DND-41 (cell line): ENCODE measurements around the gene WDR17.
A peak's percentile ranks its signal among the peaks of the same experiment; 100 is the strongest.

ENCODE experiments used
- ATAC-seq: fragments of 200-7000 bp; cut with Tn5 transposase; 3 replicates; pipeline ENCODE4 v1.9.1; 2021; ENCODE audit warnings: low read depth; ENCODE audit not compliant: insufficient read depth
- DNase-seq: peaks from one replicate; pipeline ENCODE4 v3.0.0-alpha.2; 2020
- H2AFZ ChIP-seq: 2 replicates; pipeline ENCODE4 v1.6.0; 2012; ENCODE audit warnings: low read depth, low read length
- H3K27ac ChIP-seq: 2 replicates; pipeline ENCODE4 v1.5.1; 2012; ENCODE audit warnings: low read length, inconsistent platforms
- H3K27me3 ChIP-seq: fragments of 200-600 bp; sonication (generic); 2 replicates; pipeline ENCODE4 v1.6.0; 2012; ENCODE audit warnings: low read length, mild to moderate bottlenecking, inconsistent platforms; ENCODE audit not compliant: insufficient read depth, poor library complexity
- H3K36me3 ChIP-seq: 2 replicates; pipeline ENCODE4 v1.5.1; 2012; ENCODE audit warnings: low read length, inconsistent platforms; ENCODE audit not compliant: insufficient read depth
- H3K4me1 ChIP-seq: 2 replicates; pipeline ENCODE4 v1.5.1; 2012; ENCODE audit warnings: mild to moderate bottlenecking, low read length; ENCODE audit not compliant: insufficient read depth
- H3K4me2 ChIP-seq: 2 replicates; pipeline ENCODE4 v1.6.0; 2012; ENCODE audit warnings: mild to moderate bottlenecking, moderate library complexity, low read length, inconsistent platforms; ENCODE audit not compliant: insufficient read depth
- H3K4me3 ChIP-seq, 2 experiments: fragments of 200-600 bp in 1 of 2; shearing (Covaris generic) in 1 of 2; 2 replicates each; pipeline ENCODE4 v1.5.1; 2012 to 2016; ENCODE audit warnings: inconsistent platforms in 2 of 2, low read length in 2 of 2, mild to moderate bottlenecking in 2 of 2, low read depth in 1 of 2, moderate library complexity in 1 of 2
- H3K79me2 ChIP-seq: 2 replicates; pipeline ENCODE4 v1.6.0; 2012; ENCODE audit warnings: low read length, inconsistent platforms; ENCODE audit not compliant: insufficient read depth
- H3K9ac ChIP-seq: 2 replicates; pipeline ENCODE4 v1.6.0; 2012; ENCODE audit warnings: low read depth, mild to moderate bottlenecking, inconsistent platforms, low read length, moderate library complexity
- H3K9me3 ChIP-seq: 2 replicates; pipeline ENCODE4 v1.5.1; 2012; ENCODE audit warnings: low read length, moderate library complexity, mild to moderate bottlenecking, inconsistent platforms; ENCODE audit not compliant: insufficient read depth, severe bottlenecking
- H4K20me1 ChIP-seq: 2 replicates; pipeline ENCODE4 v1.6.0; 2012; ENCODE audit warnings: low read length; ENCODE audit not compliant: insufficient read depth
- EZH2 ChIP-seq: IDR thresholded peaks from 3 replicates; pipeline ENCODE4 v1.6.1; 2012; ENCODE audit warnings: borderline replicate concordance, low read depth, mild to moderate bottlenecking, moderate library complexity, low read length, inconsistent platforms; ENCODE audit not compliant: severe bottlenecking
- TF ChIP-seq, protein P1 (sequence below): IDR thresholded peaks from 2 replicates; pipeline ENCODE4 v1.5.1; 2012; ENCODE audit warnings: borderline replicate concordance, low read length, moderate library complexity, mild to moderate bottlenecking; ENCODE audit not compliant: poor library complexity, severe bottlenecking; ENCODE audit errors: extremely low read depth

Gene WDR17

DNA sequence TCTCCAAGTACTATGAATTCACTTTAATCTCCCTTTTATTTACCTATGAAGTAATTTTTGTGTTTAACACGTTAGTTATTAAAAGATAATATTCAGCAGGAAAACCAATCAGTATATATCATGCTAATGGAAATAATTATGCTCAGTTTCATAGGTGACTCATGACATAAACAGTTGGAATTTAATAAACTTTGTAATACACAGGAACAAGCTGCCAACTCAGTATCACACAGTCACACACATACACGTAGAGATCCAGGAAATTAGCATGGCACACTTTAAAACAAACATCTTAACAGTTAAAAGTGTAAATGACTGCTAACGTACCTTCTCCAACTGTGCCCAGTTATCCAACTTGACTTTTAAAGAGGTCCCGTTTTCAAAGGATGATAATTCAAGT is 127.5 kb downstream of the WDR17 start:
- Histone ChIP-seq H3K4me2 (no peak overlapping the region), H3K9ac (no peak overlapping the region), H3K4me1 (peaks cover 14% of the 10 kb centered on the region), H3K36me3 (no peaks in the 10 kb centered on the region), H3K9me3 (no peaks in the 10 kb centered on the region), H3K4me3 (no peak overlapping the region), H3K79me2 (no peaks in the 10 kb centered on the region), H3K27ac (no peak overlapping the region), H4K20me1 (no peaks in the 10 kb centered on the region), H2AFZ (no peak overlapping the region), H3K27me3 (peaks cover 20% of the 10 kb centered on the region)
- no peak for ATAC-seq
- DNase-seq, result no peak
- TF ChIP-seq, protein P1, sequence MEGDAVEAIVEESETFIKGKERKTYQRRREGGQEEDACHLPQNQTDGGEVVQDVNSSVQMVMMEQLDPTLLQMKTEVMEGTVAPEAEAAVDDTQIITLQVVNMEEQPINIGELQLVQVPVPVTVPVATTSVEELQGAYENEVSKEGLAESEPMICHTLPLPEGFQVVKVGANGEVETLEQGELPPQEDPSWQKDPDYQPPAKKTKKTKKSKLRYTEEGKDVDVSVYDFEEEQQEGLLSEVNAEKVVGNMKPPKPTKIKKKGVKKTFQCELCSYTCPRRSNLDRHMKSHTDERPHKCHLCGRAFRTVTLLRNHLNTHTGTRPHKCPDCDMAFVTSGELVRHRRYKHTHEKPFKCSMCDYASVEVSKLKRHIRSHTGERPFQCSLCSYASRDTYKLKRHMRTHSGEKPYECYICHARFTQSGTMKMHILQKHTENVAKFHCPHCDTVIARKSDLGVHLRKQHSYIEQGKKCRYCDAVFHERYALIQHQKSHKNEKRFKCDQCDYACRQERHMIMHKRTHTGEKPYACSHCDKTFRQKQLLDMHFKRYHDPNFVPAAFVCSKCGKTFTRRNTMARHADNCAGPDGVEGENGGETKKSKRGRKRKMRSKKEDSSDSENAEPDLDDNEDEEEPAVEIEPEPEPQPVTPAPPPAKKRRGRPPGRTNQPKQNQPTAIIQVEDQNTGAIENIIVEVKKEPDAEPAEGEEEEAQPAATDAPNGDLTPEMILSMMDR, result no peak
- no peak for TF ChIP-seq EZH2

DNA sequence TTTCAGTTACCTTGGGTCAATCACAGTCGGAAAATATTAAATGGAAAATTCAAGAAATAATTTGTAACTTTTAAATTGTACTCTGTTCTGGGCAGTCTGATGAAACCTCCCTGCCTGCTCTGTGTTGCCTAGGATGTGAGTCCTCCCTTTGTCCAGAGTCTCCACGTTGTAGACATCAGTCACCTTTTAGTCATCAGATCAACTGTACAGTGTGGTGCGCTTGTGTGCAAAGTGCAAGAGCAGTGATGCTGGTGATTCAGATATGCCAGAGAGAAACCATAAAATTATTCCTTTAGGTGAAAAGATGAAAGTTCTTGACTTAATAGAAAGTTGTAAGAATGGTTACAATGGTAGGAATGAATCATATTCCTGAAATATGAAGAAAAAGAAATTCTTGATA is 128.3 kb downstream of the WDR17 start:
- no peak overlapping the region for H3K9ac ChIP-seq
- no peak overlapping the region for H3K4me3 ChIP-seq
- TF ChIP-seq EZH2, result no peak
- TF ChIP-seq, protein P1, result no peak
- no peak overlapping the region for H3K27ac ChIP-seq
- no peaks in the 10 kb centered on the region for H3K9me3 ChIP-seq
- peaks cover 20% of the 10 kb centered on the region for H3K27me3 ChIP-seq
- H2AFZ ChIP-seq, result no peak overlapping the region
- H4K20me1 ChIP-seq, result no peaks in the 10 kb centered on the region
- DNase-seq (no peak), ATAC-seq (no peak)
- H3K36me3 ChIP-seq, result no peaks in the 10 kb centered on the region
- no peak overlapping the region for H3K4me2 ChIP-seq
- peaks cover 14% of the 10 kb centered on the region for H3K4me1 ChIP-seq
- H3K79me2 ChIP-seq, result no peaks in the 10 kb centered on the region

DNA sequence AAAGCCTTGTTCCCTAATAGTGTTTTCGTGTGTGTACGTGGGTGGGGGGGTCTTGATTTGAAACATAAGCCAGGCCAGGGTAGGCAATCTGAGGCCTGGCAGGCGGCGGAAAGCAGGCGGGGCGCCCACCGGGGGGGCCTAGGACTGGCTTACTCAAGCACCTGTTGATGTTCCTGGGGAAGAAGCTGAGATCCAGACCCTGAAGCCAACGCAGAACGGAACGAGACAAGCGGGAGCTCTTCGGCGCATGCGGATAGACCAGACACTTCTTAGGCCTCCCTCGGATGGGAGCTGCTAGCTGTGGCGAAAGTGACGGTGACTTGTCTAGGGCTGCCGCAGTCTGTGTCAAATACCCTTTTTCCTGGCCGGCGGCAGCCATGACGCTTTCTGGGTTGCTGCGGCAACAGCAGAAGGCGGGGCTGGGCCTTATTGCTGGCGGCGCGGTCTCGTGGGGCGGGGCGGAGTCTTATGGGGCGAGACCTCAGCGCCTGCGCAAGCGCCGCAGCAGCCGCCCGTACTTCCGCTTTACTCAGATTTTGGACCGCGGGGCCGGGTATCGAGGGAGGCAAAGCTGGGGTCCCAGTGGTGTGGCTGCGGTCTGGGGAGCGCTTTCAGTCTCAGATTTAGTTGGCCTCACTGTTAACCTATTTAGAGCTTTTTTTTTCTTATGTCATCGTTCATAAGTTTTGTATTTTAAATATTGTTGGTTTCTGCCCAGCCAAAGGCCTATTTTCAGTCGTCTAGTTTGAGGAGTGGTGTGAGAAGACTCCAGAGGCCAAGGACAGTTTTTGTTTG is 129.7 kb downstream of the WDR17 start, which contains the start of gene SPATA4:
Gene SPATA4, minus strand, starts transcription at position 402 of the 795 bp plus-strand sequence. Its CDS starts 23 bp downstream, at position 379.
- Histone ChIP-seq H3K4me3 (peak within 1 kb of the TSS; percentile 17 to 64; a peak in 3 of 4 replicates), H3K9ac (peak within 1 kb of the TSS; percentile 42), H3K27me3 (peaks cover 18% of the 10 kb centered on the region), H3K36me3 (no peaks in the 10 kb centered on the region), H3K4me2 (peak within 1 kb of the TSS; percentile 93), H3K9me3 (no peaks in the 10 kb centered on the region), H4K20me1 (no peaks in the 10 kb centered on the region), H3K27ac (peak within 1 kb of the TSS; percentile 43; the same call in 1 of the 2 replicates), H3K4me1 (peaks cover 14% of the 10 kb centered on the region), H2AFZ (peak within 1 kb of the TSS; percentile 88), H3K79me2 (no peaks in the 10 kb centered on the region)
- no peak for TF ChIP-seq EZH2
- TF ChIP-seq, protein P1, result no peak
- DNase-seq (peak; percentile 92), ATAC-seq (peak; percentile 97)
